Ishikawa (cell line): Measurements from ENCODE around the gene AP3D1.

Experiments
- CEBPB ChIP-seq: IDR thresholded peaks from 2 replicates; pipeline ENCODE4 v1.6.1; 2012
- CREB1 ChIP-seq: IDR thresholded peaks from 2 replicates; pipeline ENCODE4 v1.6.1; 2012; ENCODE audit warnings: low read depth
- EGR1 ChIP-seq: IDR thresholded peaks from 2 replicates; pipeline ENCODE4 v1.6.1; 2012
- EP300 ChIP-seq: IDR thresholded peaks from 2 replicates; pipeline ENCODE4 v1.6.1; 2012; ENCODE audit warnings: borderline replicate concordance
- FOXM1 ChIP-seq: IDR thresholded peaks from 2 replicates; pipeline ENCODE4 v1.6.1; 2012; ENCODE audit warnings: low read depth, borderline replicate concordance
- NFIC ChIP-seq: IDR thresholded peaks from 2 replicates; pipeline ENCODE4 v1.6.1; 2012
- RAD21 ChIP-seq: IDR thresholded peaks from 2 replicates; pipeline ENCODE4 v1.6.1; 2012; ENCODE audit warnings: low read depth
- TAF1 ChIP-seq: IDR thresholded peaks from 2 replicates; pipeline ENCODE4 v1.6.1; 2012; ENCODE audit warnings: low read depth, mild to moderate bottlenecking
- TCF12 ChIP-seq: IDR thresholded peaks from 2 replicates; pipeline ENCODE4 v1.6.1; 2012; ENCODE audit warnings: low read depth
- TEAD4 ChIP-seq: IDR thresholded peaks from 2 replicates; pipeline ENCODE4 v1.6.1; 2012
- YY1 ChIP-seq: IDR thresholded peaks from 2 replicates; pipeline ENCODE4 v1.6.1; 2012; ENCODE audit warnings: low read depth
- ZBTB7A ChIP-seq: IDR thresholded peaks from 2 replicates; pipeline ENCODE4 v1.6.1; 2012; ENCODE audit warnings: low read depth
- TF ChIP-seq, protein P1 (sequence below): IDR thresholded peaks from 2 replicates; pipeline ENCODE4 v1.6.1; 2012; ENCODE audit warnings: low read depth, mild to moderate bottlenecking
- TF ChIP-seq, protein P2 (sequence below): IDR thresholded peaks from 2 replicates; pipeline ENCODE4 v1.6.1; 2012
- TF ChIP-seq, protein P3 (sequence below): IDR thresholded peaks from 2 replicates; pipeline ENCODE4 v1.6.1; 2012

The AP3D1 gene

DNA sequence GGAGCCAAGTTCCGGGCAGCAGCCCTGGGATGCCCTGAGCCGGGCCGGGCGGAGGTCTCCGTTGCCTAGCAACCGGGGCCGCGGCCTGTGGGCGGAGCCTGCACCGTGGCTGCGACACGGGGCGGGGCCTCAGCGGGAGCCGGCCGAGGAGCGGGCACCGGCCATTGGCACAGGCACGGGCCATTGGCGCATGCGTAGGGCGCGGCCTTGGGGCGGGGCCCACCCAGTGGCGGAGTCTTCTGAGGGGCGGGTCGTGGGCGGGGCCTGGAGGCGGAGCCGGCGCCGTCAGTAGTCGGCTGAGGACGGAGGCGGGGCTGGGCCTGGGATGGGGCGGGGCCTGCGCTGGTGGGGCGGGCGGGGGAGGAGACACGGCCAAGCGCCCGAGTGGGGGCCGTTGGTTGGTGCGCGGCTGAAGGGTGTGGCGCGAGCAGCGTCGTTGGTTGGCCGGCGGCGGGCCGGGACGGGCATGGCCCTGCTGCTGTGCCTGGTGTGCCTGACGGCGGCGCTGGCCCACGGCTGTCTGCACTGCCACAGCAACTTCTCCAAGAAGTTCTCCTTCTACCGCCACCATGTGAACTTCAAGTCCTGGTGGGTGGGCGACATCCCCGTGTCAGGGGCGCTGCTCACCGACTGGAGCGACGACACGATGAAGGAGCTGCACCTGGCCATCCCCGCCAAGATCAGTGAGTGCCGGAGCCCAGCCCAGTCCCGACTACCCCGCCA lies 54.7 kb downstream of the AP3D1 start, which contains the start of gene IZUMO4:
IZUMO4 (plus strand) TSS at position 436 of the 723 bp plus-strand sequence; CDS start at position 467, 31 bp downstream.
- TF ChIP-seq CREB1 (no peak), TCF12 (no peak), CEBPB (no peak), TAF1 (0 out of 2 replicates have a peak, but pooled peaks have one; percentile 29), TEAD4 (no peak), EP300 (no peak), YY1 (no peak), NFIC (no peak), ZBTB7A (no peak), RAD21 (peak; percentile 59)
- TF ChIP-seq, protein P1, sequence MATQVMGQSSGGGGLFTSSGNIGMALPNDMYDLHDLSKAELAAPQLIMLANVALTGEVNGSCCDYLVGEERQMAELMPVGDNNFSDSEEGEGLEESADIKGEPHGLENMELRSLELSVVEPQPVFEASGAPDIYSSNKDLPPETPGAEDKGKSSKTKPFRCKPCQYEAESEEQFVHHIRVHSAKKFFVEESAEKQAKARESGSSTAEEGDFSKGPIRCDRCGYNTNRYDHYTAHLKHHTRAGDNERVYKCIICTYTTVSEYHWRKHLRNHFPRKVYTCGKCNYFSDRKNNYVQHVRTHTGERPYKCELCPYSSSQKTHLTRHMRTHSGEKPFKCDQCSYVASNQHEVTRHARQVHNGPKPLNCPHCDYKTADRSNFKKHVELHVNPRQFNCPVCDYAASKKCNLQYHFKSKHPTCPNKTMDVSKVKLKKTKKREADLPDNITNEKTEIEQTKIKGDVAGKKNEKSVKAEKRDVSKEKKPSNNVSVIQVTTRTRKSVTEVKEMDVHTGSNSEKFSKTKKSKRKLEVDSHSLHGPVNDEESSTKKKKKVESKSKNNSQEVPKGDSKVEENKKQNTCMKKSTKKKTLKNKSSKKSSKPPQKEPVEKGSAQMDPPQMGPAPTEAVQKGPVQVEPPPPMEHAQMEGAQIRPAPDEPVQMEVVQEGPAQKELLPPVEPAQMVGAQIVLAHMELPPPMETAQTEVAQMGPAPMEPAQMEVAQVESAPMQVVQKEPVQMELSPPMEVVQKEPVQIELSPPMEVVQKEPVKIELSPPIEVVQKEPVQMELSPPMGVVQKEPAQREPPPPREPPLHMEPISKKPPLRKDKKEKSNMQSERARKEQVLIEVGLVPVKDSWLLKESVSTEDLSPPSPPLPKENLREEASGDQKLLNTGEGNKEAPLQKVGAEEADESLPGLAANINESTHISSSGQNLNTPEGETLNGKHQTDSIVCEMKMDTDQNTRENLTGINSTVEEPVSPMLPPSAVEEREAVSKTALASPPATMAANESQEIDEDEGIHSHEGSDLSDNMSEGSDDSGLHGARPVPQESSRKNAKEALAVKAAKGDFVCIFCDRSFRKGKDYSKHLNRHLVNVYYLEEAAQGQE: no peak
- TF ChIP-seq, protein P2, sequence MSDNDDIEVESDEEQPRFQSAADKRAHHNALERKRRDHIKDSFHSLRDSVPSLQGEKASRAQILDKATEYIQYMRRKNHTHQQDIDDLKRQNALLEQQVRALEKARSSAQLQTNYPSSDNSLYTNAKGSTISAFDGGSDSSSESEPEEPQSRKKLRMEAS: peak; percentile 57

DNA sequence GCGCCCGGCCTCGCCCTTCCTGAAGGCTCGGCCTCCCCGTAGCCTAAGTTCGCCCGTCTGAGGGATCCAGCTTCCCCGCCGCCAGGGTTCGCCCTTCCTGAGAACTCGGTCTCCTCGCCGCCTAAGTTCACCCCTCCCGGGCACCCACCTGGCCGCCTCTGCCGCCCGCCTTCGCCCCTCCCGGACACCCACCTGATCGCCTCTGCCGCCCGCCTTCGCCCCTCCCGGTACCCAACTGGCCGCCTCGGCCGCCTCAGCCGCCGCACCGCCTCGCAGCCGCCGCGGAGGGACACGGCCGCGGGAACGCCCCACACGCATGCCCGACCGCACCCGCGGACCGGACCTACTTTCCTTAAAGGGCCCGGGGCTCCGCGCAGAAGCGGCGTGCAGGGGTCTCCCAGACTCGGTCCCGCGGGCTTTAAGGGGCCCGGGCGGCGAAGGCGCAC lies 55.3 kb downstream of the AP3D1 start, which contains the start of gene MOB3A:
MOB3A (minus strand) TSS at position 293 of the 446 bp plus-strand sequence. CDS start 17,766 bp downstream, outside the sequence.
- TF ChIP-seq, protein P2: peak; percentile 96
- no peak for TF ChIP-seq CREB1
- TF ChIP-seq FOXM1: no peak
- TF ChIP-seq YY1: no peak
- TF ChIP-seq, protein P3, sequence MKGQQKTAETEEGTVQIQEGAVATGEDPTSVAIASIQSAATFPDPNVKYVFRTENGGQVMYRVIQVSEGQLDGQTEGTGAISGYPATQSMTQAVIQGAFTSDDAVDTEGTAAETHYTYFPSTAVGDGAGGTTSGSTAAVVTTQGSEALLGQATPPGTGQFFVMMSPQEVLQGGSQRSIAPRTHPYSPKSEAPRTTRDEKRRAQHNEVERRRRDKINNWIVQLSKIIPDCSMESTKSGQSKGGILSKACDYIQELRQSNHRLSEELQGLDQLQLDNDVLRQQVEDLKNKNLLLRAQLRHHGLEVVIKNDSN: 0 out of 2 replicates have a peak, but pooled peaks have one; percentile 16
- TF ChIP-seq ZBTB7A: peak; percentile 82
- no peak for TF ChIP-seq EGR1
- peak; percentile 75; the same call in 1 of the 2 replicates for TF ChIP-seq TAF1
- peak; percentile 47; the same call in 1 of the 2 replicates for TF ChIP-seq TCF12
- peak; percentile 1; the same call in 1 of the 2 replicates for TF ChIP-seq RAD21
- TF ChIP-seq TEAD4: peak; percentile 61
- TF ChIP-seq NFIC: 0 out of 2 replicates have a peak, but pooled peaks have one; percentile 3
- no peak for TF ChIP-seq CEBPB
- TF ChIP-seq, protein P1: peak; percentile 8; the same call in 1 of the 2 replicates
- peak; percentile 78; the same call in 1 of the 2 replicates for TF ChIP-seq EP300

DNA sequence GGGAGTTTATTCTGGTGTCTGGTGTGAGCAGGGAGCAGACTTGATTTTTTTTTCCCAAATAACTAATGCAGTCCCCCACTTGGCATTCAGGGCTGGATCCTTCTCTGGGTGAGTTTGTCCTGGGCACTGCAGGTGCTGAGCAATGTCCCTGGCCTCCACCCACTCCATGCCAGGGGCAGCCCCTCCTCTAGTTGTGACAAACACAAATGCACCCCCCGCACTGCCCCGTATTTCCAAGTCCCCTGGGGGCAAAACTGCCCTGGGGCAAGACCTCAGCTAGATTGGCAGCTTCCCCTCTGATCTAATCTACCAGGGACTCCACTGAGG lies 61.7 kb downstream of the AP3D1 start:
- TF ChIP-seq EGR1 (no peak), YY1 (no peak), TCF12 (no peak)
- TF ChIP-seq, protein P3: no peak

DNA sequence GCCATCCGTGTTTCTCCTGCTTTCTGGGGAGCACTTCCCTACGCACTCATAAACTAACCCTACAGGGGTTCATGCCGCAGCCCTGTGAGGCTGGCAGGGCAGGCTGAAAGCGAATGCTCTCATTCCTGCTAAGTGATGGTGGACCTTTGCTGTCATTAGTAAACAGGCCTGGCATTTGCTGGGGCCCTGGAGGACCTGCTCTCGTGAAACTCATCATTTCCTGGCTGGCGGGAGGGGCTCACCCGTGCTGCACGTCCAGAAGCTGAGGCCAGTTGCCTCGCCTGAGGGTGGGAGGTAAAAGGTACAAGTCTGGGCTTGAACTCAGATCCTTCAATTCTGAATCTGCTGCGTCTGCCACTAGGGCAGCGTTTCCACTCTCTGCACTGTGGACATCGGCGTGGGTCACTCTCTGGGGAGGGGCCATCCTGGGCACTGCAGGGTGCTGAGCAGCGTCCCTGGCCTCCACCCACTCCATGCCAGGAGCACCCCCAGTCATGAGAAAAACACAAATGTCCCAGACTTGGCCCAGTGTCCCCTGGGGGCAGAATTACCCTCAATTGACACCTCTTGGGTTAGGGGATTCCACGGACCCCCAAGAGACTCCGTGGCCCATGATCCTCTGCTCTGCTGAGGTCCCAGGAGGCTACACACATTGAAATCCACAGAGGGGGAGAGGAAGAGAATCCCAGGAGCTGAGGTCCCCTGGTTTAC lies 62.2 kb downstream of the AP3D1 start:
- TF ChIP-seq EGR1 (no peak), YY1 (no peak), TEAD4 (no peak), EP300 (no peak)
- TF ChIP-seq, protein P3: no peak
- TF ChIP-seq, protein P1: no peak
